H9 (cell line): ENCODE results near the gene DMXL1. TPM values are rescaled to one million over a fixed set of nuclear protein-coding genes. Genes with fewer than 3 reads are reported as not detected.

Experiments used
- DNase-seq: peaks from one replicate; pipeline ENCODE4 v3.0.0-alpha.2; 2017
- H2AFZ ChIP-seq: one replicate; pipeline ENCODE4 v1.6.1; 2013; ENCODE audit warnings: mild to moderate bottlenecking, low read length, control low read depth, moderate library complexity
- H2AK5ac ChIP-seq: 2 replicates; pipeline ENCODE4 v1.6.1; 2013; ENCODE audit warnings: low read length, control low read depth, mixed read lengths; ENCODE audit not compliant: insufficient read length
- H2BK120ac ChIP-seq: one replicate; pipeline ENCODE4 v1.6.1; 2013; ENCODE audit warnings: low read depth, mild to moderate bottlenecking, low read length, control low read depth, inconsistent platforms; ENCODE audit not compliant: poor library complexity, severe bottlenecking
- H2BK12ac ChIP-seq: 2 replicates; pipeline ENCODE4 v1.6.1; 2013; ENCODE audit warnings: low read length, control low read depth, mixed read lengths, low read depth; ENCODE audit not compliant: insufficient read length
- H2BK15ac ChIP-seq: 2 replicates; pipeline ENCODE4 v1.6.1; 2013; ENCODE audit warnings: low read depth, low read length, control low read depth
- H2BK20ac ChIP-seq: one replicate; pipeline ENCODE4 v1.6.1; 2013; ENCODE audit warnings: low read depth, mild to moderate bottlenecking, low read length, control low read depth, inconsistent platforms; ENCODE audit not compliant: poor library complexity, severe bottlenecking
- H2BK5ac ChIP-seq: 2 replicates; pipeline ENCODE4 v1.6.1; 2013; ENCODE audit warnings: low read length, control low read depth, mixed read lengths; ENCODE audit not compliant: insufficient read length
- H3K14ac ChIP-seq: 2 replicates; pipeline ENCODE4 v1.6.1; 2013; ENCODE audit warnings: low read length, control low read depth; ENCODE audit not compliant: insufficient read depth
- H3K18ac ChIP-seq: 2 replicates; pipeline ENCODE4 v1.6.1; 2013; ENCODE audit warnings: low read depth, mild to moderate bottlenecking, mixed read lengths, low read length, control low read depth; ENCODE audit not compliant: insufficient read length
- H3K23ac ChIP-seq: 2 replicates; pipeline ENCODE4 v1.6.1; 2013; ENCODE audit warnings: low read length, control low read depth, mixed read lengths, low read depth; ENCODE audit not compliant: insufficient read length
- H3K23me2 ChIP-seq: 2 replicates; pipeline ENCODE4 v1.6.1; 2013; ENCODE audit warnings: low read depth, mild to moderate bottlenecking, mixed read lengths, low read length, control low read depth; ENCODE audit not compliant: insufficient read length, poor library complexity, severe bottlenecking
- H3K27ac ChIP-seq: 2 replicates; pipeline ENCODE4 v1.5.1; 2013; ENCODE audit warnings: low read length, control low read depth, mixed read lengths, low read depth; ENCODE audit not compliant: insufficient read length
- H3K27me3 ChIP-seq: 2 replicates; pipeline ENCODE4 v1.6.1; 2013; ENCODE audit warnings: low read length, control low read depth, inconsistent platforms; ENCODE audit not compliant: insufficient read depth
- H3K4ac ChIP-seq: 2 replicates; pipeline ENCODE4 v1.6.1; 2013; ENCODE audit warnings: low read depth, mild to moderate bottlenecking, control low read depth, inconsistent platforms, low read length, moderate library complexity
- H3K4me1 ChIP-seq: 2 replicates; pipeline ENCODE4 v1.6.1; 2013; ENCODE audit warnings: low read length, control low read depth, inconsistent platforms; ENCODE audit not compliant: insufficient read depth
- H3K4me2 ChIP-seq: 2 replicates; pipeline ENCODE4 v1.6.1; 2013; ENCODE audit warnings: low read length, control low read depth, mixed read lengths; ENCODE audit not compliant: insufficient read length, insufficient read depth
- H3K56ac ChIP-seq: 2 replicates; pipeline ENCODE4 v1.6.1; 2013; ENCODE audit warnings: low read depth, mild to moderate bottlenecking, mixed read lengths, low read length, control low read depth; ENCODE audit not compliant: insufficient read length
- H3K79me1 ChIP-seq: 2 replicates; pipeline ENCODE4 v1.6.1; 2013; ENCODE audit warnings: low read depth, mild to moderate bottlenecking, moderate library complexity, low read length, control low read depth, inconsistent platforms; ENCODE audit not compliant: insufficient read depth, poor library complexity, severe bottlenecking
- H3K79me2 ChIP-seq: 2 replicates; pipeline ENCODE4 v1.6.1; 2013; ENCODE audit warnings: low read length, control low read depth, inconsistent platforms; ENCODE audit not compliant: insufficient read depth
- H3K9ac ChIP-seq: 2 replicates; pipeline ENCODE4 v1.6.1; 2013; ENCODE audit warnings: low read length, control low read depth, mixed read lengths; ENCODE audit not compliant: insufficient read length; ENCODE audit errors: extremely low read depth
- H3K9me3 ChIP-seq: one replicate; pipeline ENCODE4 v1.6.1; 2013; ENCODE audit warnings: low read depth, low read length, inconsistent platforms; ENCODE audit not compliant: control insufficient read depth
- H3T11ph ChIP-seq: one replicate; pipeline ENCODE4 v1.6.1; 2013; ENCODE audit warnings: mild to moderate bottlenecking, low read length, control low read depth, inconsistent platforms
- H4K20me1 ChIP-seq: one replicate; pipeline ENCODE4 v1.6.1; 2013; ENCODE audit not compliant: control insufficient read depth, insufficient read length, insufficient read depth
- H4K5ac ChIP-seq: 2 replicates; pipeline ENCODE4 v1.6.1; 2013; ENCODE audit warnings: low read depth, mild to moderate bottlenecking, mixed read lengths, low read length, control low read depth; ENCODE audit not compliant: insufficient read length
- H4K8ac ChIP-seq: replicated peaks from 2 replicates; pipeline ENCODE4 v1.6.1; 2013; ENCODE audit warnings: low read length, control low read depth, mixed read lengths, low read depth; ENCODE audit not compliant: insufficient read length
- H4K91ac ChIP-seq: 2 replicates; pipeline ENCODE4 v1.6.1; 2013; ENCODE audit warnings: low read depth, mild to moderate bottlenecking, moderate library complexity, mixed read lengths, low read length, control low read depth; ENCODE audit not compliant: insufficient read length
- H3K27ac Mint-ChIP-seq, 3 experiments: 2 replicates in 2 of 3; 3 replicates in 1 of 3; pipeline ENCODE4 v1.8.0; 2020 to 2021; ENCODE audit warnings: mixed read lengths in 3 of 3, mild to moderate bottlenecking in 1 of 3, moderate library complexity in 1 of 3
- H3K27me3 Mint-ChIP-seq: 2 replicates; pipeline ENCODE4 v1.8.0; 2021; ENCODE audit warnings: low read depth, mild to moderate bottlenecking, moderate library complexity, mixed read lengths
- H3K36me3 Mint-ChIP-seq, 3 experiments: 2 replicates in 2 of 3; 3 replicates in 1 of 3; pipeline ENCODE4 v1.8.0; 2020 to 2021; ENCODE audit warnings: low read depth in 3 of 3, mixed read lengths in 3 of 3; ENCODE audit not compliant: insufficient read depth in 1 of 3
- H3K4me1 Mint-ChIP-seq, 2 experiments: 2 replicates each; pipeline ENCODE4 v1.8.0; 2020; ENCODE audit warnings: mixed read lengths in 2 of 2
- H3K4me3 Mint-ChIP-seq, 2 experiments: 2 replicates in 1 of 2; 3 replicates in 1 of 2; pipeline ENCODE4 v1.8.0; 2020 to 2021; ENCODE audit warnings: mild to moderate bottlenecking in 2 of 2, mixed read lengths in 2 of 2, moderate library complexity in 1 of 2
- H3K9me3 Mint-ChIP-seq, 2 experiments: 2 replicates in 1 of 2; 3 replicates in 1 of 2; pipeline ENCODE4 v1.8.0; 2020; ENCODE audit warnings: mild to moderate bottlenecking in 2 of 2, mixed read lengths in 2 of 2, moderate library complexity in 1 of 2
- CTCF ChIP-seq: fragments of 200-600 bp; sonication (generic); conservative IDR thresholded peaks from 3 replicates; pipeline ENCODE4 v1.8.0; 2021; ENCODE audit warnings: antibody characterized with exemption, mild to moderate bottlenecking
- total RNA-seq: library from RNA; stranded (reverse); gene quantifications from 2 replicates; pipeline ENCODE4 v1.2.1, GENCODE V29; 2021

Gene DMXL1
- total RNA-seq, 1 experiment from 2014 or later, result 63.5 TPM

- DNase-seq, result no peak
- peaks cover 0 to 3% (median 0%) of the 10 kb centered on the region in 3 experiments; a peak in 1 of 7 replicates for H3K36me3 Mint-ChIP-seq
- Histone ChIP-seq H3K4me1 (no peaks in the 10 kb centered on the region), H2BK15ac (no peak overlapping the region), H4K20me1 (no peaks in the 10 kb centered on the region), H3K9ac (no peak overlapping the region), H2BK20ac (no peak overlapping the region), H3K79me2 (no peaks in the 10 kb centered on the region), H3K4me2 (no peak overlapping the region), H2BK120ac (no peak overlapping the region), H3T11ph (no peak overlapping the region), H4K91ac (no peak overlapping the region), H4K5ac (no peak overlapping the region), H3K14ac (no peak overlapping the region), H3K18ac (no peak overlapping the region), H3K79me1 (no peaks in the 10 kb centered on the region), H2BK5ac (no peak overlapping the region), H3K9me3 (no peaks in the 10 kb centered on the region), H2AFZ (no peak overlapping the region), H3K23ac (no peak overlapping the region), H3K56ac (no peak overlapping the region), H3K4ac (no peak overlapping the region), H2AK5ac (no peak overlapping the region), H3K23me2 (no peaks in the 10 kb centered on the region), H3K27ac (no peak overlapping the region), H4K8ac (no peak overlapping the region), H3K27me3 (no peaks in the 10 kb centered on the region), H2BK12ac (no peak overlapping the region)
- H3K27ac Mint-ChIP-seq, result no peak overlapping the region
- peaks cover 4 to 5% of the 10 kb centered on the region in 2 experiments; a peak in 2 of 4 replicates for H3K4me1 Mint-ChIP-seq
- H3K4me3 Mint-ChIP-seq, result no peak overlapping the region
- H3K9me3 Mint-ChIP-seq, result peaks cover 0 to 3% of the 10 kb centered on the region in 2 experiments; a peak in 1 of 5 replicates
- no peaks in the 10 kb centered on the region for H3K27me3 Mint-ChIP-seq
- no peak for TF ChIP-seq CTCF
Measured at GRCh38 chr5:119058979-119059529, 11.8 kb upstream of the DMXL1 start.
